Activated CD4-positive, alpha-beta T cell treated with anti-CD3 and anti-CD28 coated beads for 1 hour (primary cell): ENCODE results near the gene TECTB.
"Not testable (repeated sequence)": the region's sequence is repeated elsewhere in the genome, so short reads cannot be mapped to it uniquely, and the experiment has no call there.

ENCODE experiments used
- DNase-seq: peaks from one replicate; pipeline ENCODE4 v3.0.0-alpha.2; 2020

Gene TECTB

GRCh38 chr10:112283100-112283499 lies at the start of gene TECTB:
TECTB (plus strand) TSS chr10:112283400; CDS start chr10:112283735, 335 bp downstream.
- no peak for DNase-seq

- no peak for DNase-seq
These were observed 48.1 kb upstream of the TECTB start for GRCh38 chr10:112235141-112235540.

GRCh38 chr10:112235920-112236319 lies 47.3 kb upstream of the TECTB start:
- no peak for DNase-seq

GRCh38 chr10:112236486-112236885 lies 46.7 kb upstream of the TECTB start:
- no peak for DNase-seq

- no peak for DNase-seq
These were observed 43.9 kb upstream of the TECTB start for GRCh38 chr10:112239347-112239746.

- no peak for DNase-seq
These were observed 42.8 kb upstream of the TECTB start for GRCh38 chr10:112240441-112240840.

- DNase-seq, result no peak
These were observed 41.4 kb upstream of the TECTB start for GRCh38 chr10:112241651-112242341.

- DNase-seq, result no peak
These were observed 40.4 kb upstream of the TECTB start for GRCh38 chr10:112242769-112243168.

- no peak for DNase-seq
These were observed 39.5 kb upstream of the TECTB start for GRCh38 chr10:112243713-112244112.

- no peak for DNase-seq
These were observed 39.0 kb upstream of the TECTB start for GRCh38 chr10:112244197-112244596.

- DNase-seq, result no peak
These were observed 35.4 kb upstream of the TECTB start for GRCh38 chr10:112247791-112248190.

- no peak for DNase-seq
These were observed 34.5 kb upstream of the TECTB start for GRCh38 chr10:112248584-112249295.

GRCh38 chr10:112249722-112250121 lies 33.5 kb upstream of the TECTB start:
- DNase-seq, result no peak

- DNase-seq, result no peak
These were observed 32.6 kb upstream of the TECTB start for GRCh38 chr10:112250555-112250954.

GRCh38 chr10:112251238-112251637 lies 32.0 kb upstream of the TECTB start:
- DNase-seq, result not testable (repeated sequence)

GRCh38 chr10:112258407-112258806 lies 24.8 kb upstream of the TECTB start:
- DNase-seq, result no peak

- no peak for DNase-seq
These were observed 23.5 kb upstream of the TECTB start for GRCh38 chr10:112259688-112260087.

GRCh38 chr10:112260831-112261230 lies 22.4 kb upstream of the TECTB start:
- DNase-seq, result no peak

GRCh38 chr10:112261281-112261822 lies 21.8 kb upstream of the TECTB start:
- DNase-seq, result no peak

- DNase-seq, result no peak
These were observed 20.7 kb upstream of the TECTB start for GRCh38 chr10:112262546-112262945.

- no peak for DNase-seq
These were observed 17.5 kb upstream of the TECTB start for GRCh38 chr10:112265745-112266144.

GRCh38 chr10:112269266-112269665 lies 13.9 kb upstream of the TECTB start:
- no peak for DNase-seq

- no peak for DNase-seq
These were observed 11.2 kb upstream of the TECTB start for GRCh38 chr10:112271982-112272381.

- DNase-seq, result no peak
These were observed 8.4 kb upstream of the TECTB start for GRCh38 chr10:112274831-112275230.
